GM18498 (cell line): ENCODE measurements around the gene PTPRG.

Experiments used
- ATAC-seq: cut with Tn5 transposase; IDR thresholded peaks from one replicate; pipeline ENCODE4 v1.9.1; 2021; ENCODE audit warnings: mild to moderate bottlenecking, moderate library complexity; ENCODE audit not compliant: unreplicated experiment

Gene PTPRG

GRCh38 chr3:61877359-61878138 is 316.2 kb downstream of the PTPRG start:
- ATAC-seq = peak; percentile 94

- no peak for ATAC-seq
Observed at GRCh38 chr3:61882253-61882652, 320.9 kb downstream of the PTPRG start.

GRCh38 chr3:61884794-61885193 is 323.4 kb downstream of the PTPRG start:
- no peak for ATAC-seq

GRCh38 chr3:61885414-61885813 is 324.0 kb downstream of the PTPRG start:
- ATAC-seq = no peak

- ATAC-seq = no peak
Observed at GRCh38 chr3:61887206-61887605, 325.8 kb downstream of the PTPRG start.

GRCh38 chr3:61889259-61889658 is 327.9 kb downstream of the PTPRG start:
- no peak for ATAC-seq

GRCh38 chr3:61890167-61890566 is 328.8 kb downstream of the PTPRG start:
- ATAC-seq = no peak

GRCh38 chr3:61890586-61890985 is 329.2 kb downstream of the PTPRG start:
- ATAC-seq = no peak

- no peak for ATAC-seq
Observed at GRCh38 chr3:61892891-61893290, 331.5 kb downstream of the PTPRG start.

GRCh38 chr3:61893840-61894566 is 332.6 kb downstream of the PTPRG start:
- no peak for ATAC-seq

GRCh38 chr3:61894988-61895935 is 333.9 kb downstream of the PTPRG start:
- peak; percentile 98 for ATAC-seq

- no peak for ATAC-seq
Observed at GRCh38 chr3:61896251-61896650, 334.9 kb downstream of the PTPRG start.

GRCh38 chr3:61897848-61898247 is 336.5 kb downstream of the PTPRG start:
- ATAC-seq = no peak

GRCh38 chr3:61899700-61900462 is 338.5 kb downstream of the PTPRG start:
- no peak for ATAC-seq

GRCh38 chr3:61901496-61901895 is 340.1 kb downstream of the PTPRG start:
- ATAC-seq = no peak

- no peak for ATAC-seq
Observed at GRCh38 chr3:61901986-61902385, 340.6 kb downstream of the PTPRG start.

GRCh38 chr3:61903074-61903473 is 341.7 kb downstream of the PTPRG start:
- ATAC-seq = no peak

GRCh38 chr3:61903931-61904657 is 342.7 kb downstream of the PTPRG start:
- ATAC-seq = peak; percentile 61

GRCh38 chr3:61907210-61907795 is 345.9 kb downstream of the PTPRG start:
- no peak for ATAC-seq
